ENCODE data around the gene KLHL7. TPM values are rescaled to one million over a fixed set of nuclear protein-coding genes. Genes with fewer than 3 reads are reported as not detected.
A peak's percentile ranks its signal among the peaks of the same experiment; 100 is the strongest.

KLHL7 gene
- total RNA-seq, 1 donor from 2014 or later = 44.0 TPM

DNA sequence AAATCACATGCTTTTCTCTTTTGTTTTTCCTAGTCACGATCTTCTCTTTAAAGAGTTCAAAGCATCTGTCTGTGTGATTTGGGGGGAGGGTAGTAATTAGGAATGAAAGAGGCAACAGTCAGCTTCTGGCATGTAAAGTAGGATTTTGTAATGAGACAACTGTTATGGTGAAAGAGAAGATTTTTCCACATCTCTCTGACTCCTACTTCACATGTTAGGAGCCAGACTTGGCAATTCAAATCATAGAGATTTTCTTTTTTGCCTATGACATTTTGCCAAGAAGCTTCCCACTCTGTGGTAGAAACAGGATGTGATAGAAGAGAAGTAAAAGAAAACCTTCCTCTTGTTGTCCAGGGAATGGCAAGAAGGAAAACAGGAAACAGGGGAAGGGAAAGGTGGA lies 38.3 kb upstream of the KLHL7 start:
- Mint-ChIP-seq H3K9me3 (no peaks in the 10 kb centered on the region), H3K36me3 (no peaks in the 10 kb centered on the region), H3K27me3 (ENCODE audit: low read depth) (no peaks in the 10 kb centered on the region), H3K4me1 (peaks cover 11% of the 10 kb centered on the region), H3K27ac (no peak overlapping the region), H3K4me3 (no peak overlapping the region)
- DNase-seq (ENCODE audit: low spot score in 2 of 2, unreplicated experiment in 2 of 2) = no peak
- TF ChIP-seq, protein P1, sequence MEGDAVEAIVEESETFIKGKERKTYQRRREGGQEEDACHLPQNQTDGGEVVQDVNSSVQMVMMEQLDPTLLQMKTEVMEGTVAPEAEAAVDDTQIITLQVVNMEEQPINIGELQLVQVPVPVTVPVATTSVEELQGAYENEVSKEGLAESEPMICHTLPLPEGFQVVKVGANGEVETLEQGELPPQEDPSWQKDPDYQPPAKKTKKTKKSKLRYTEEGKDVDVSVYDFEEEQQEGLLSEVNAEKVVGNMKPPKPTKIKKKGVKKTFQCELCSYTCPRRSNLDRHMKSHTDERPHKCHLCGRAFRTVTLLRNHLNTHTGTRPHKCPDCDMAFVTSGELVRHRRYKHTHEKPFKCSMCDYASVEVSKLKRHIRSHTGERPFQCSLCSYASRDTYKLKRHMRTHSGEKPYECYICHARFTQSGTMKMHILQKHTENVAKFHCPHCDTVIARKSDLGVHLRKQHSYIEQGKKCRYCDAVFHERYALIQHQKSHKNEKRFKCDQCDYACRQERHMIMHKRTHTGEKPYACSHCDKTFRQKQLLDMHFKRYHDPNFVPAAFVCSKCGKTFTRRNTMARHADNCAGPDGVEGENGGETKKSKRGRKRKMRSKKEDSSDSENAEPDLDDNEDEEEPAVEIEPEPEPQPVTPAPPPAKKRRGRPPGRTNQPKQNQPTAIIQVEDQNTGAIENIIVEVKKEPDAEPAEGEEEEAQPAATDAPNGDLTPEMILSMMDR (IDR thresholded peaks at IDR 0.05; ENCODE audit: unreplicated experiment) = no peak

DNA sequence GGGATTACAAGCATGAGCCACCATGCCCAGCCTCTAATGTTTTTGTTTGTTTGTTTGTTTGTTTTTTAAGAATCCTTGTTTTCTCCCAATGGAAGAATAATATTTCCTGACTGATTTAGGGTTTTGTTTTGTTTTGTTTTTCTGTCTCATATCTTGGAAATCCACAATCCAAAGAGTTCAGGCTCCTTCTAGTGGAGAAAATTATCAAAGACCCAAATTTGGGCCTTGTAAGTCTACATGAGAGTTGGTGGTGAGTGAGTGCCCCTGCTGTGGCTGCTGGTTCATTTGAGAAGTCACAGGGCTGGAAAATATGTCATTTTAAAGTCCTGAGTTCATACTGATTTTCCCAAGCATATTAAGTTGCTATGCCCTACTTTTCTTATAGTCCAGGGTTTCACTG lies 33.5 kb upstream of the KLHL7 start:
- no peak for DNase-seq (ENCODE audit: low spot score in 2 of 2, unreplicated experiment in 2 of 2)

DNA sequence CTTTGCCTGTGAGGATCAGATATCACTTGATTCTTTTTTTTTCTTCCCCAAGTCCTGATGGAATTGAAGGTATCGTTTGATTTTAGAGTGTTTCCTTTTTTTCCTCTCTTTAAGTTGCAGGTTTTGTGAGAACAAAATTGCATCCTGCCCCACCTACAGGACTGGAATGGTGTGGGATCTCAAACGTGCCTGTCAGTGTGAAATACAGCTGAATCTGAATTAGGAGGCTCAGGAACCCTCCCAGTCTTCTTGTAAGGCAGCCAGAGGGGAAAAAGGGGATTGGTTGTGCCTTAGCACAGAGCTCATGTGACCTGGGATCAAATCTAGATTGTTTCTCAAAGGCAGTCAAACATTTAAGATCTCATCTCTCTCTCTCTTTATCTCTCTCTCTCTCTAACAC lies 32.7 kb upstream of the KLHL7 start:
- peaks cover 44% of the 10 kb centered on the region for H3K4me1 Mint-ChIP-seq
- no peaks in the 10 kb centered on the region for H3K9me3 Mint-ChIP-seq
- no peak for DNase-seq (ENCODE audit: low spot score in 2 of 2, unreplicated experiment in 2 of 2)
- H3K27me3 Mint-ChIP-seq (ENCODE audit: low read depth) = no peaks in the 10 kb centered on the region
- TF ChIP-seq, protein P1 (IDR thresholded peaks at IDR 0.05; ENCODE audit: unreplicated experiment) = no peak
- H3K36me3 Mint-ChIP-seq = no peaks in the 10 kb centered on the region
- peak overlapping the region; percentile 15 for H3K27ac Mint-ChIP-seq
- no peak overlapping the region for H3K4me3 Mint-ChIP-seq

More for the DNA sequence above, 33.5 kb upstream of the KLHL7 start:
- Mint-ChIP-seq H3K27ac (peak overlapping the region; percentile 27), H3K4me1 (peaks cover 45% of the 10 kb centered on the region), H3K4me3 (no peak overlapping the region), H3K36me3 (no peaks in the 10 kb centered on the region), H3K9me3 (no peaks in the 10 kb centered on the region), H3K27me3 (ENCODE audit: low read depth) (no peaks in the 10 kb centered on the region)
- TF ChIP-seq, protein P1 (IDR thresholded peaks at IDR 0.05; ENCODE audit: unreplicated experiment) = no peak

DNA sequence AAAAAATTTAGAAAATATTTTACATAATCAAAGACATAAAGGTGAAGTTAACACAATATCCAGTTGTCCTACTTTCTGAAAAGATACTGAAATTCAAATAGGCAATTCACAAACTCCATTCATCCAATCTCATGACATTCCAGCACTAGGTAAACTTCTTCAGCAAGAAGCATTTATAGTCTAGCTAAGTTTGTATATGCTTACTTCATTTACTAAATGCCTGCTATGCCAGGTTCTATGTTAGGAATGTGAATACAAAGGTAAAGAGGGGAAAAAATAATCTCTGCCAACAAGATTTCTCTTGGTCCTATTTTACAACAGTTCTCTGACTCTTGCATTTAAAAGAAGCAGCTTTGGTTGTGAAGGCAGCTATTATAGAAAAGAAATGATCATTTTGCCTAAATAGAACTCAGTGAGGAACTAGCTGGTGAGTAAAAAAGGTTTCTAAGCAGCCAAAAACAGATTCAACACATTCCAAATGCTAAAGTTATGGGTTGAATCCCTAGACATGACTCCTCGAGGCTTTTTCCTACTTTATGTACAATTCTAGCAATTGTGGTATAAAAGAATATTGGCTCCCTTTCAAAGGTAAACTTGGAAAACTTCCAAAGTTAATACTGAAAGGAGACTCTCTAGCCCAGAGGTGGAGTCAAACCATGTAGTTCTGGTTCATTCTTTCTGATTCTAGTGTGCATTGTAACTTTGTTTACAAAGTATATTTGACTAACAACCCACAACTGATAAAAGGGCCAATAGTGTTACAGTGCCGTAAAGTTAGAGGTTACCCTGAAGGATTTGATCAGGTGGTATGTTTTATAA lies 30.9 kb upstream of the KLHL7 start:
- Mint-ChIP-seq H3K27me3 (ENCODE audit: low read depth) (no peaks in the 10 kb centered on the region), H3K4me3 (no peak overlapping the region), H3K4me1 (peaks cover 44% of the 10 kb centered on the region), H3K27ac (peak overlapping the region; percentile 79), H3K9me3 (no peaks in the 10 kb centered on the region), H3K36me3 (no peaks in the 10 kb centered on the region)
- TF ChIP-seq, protein P1 (IDR thresholded peaks at IDR 0.05; ENCODE audit: unreplicated experiment) = no peak
- no peak for DNase-seq (ENCODE audit: low spot score in 2 of 2, unreplicated experiment in 2 of 2)

DNA sequence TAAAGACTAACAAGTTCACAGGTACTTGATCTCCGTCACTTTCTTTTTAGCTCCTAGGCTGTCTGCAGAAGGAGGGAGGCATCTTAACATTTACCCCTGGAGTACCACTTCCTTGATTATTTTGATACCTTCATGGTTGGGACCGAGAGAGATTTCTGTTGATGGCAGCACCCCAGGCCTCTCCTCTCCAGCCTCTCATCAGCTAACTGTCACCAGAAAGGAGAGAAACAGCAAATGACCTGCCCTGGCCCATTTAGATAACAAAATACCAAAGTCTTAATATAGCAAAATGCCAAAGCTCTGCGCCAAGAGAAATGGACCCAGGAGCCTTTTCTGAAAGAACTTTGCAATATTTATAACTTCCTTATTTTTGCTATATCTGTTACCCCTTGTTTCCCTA lies 30.0 kb upstream of the KLHL7 start:
- no peaks in the 10 kb centered on the region for H3K27me3 Mint-ChIP-seq (ENCODE audit: low read depth)
- H3K4me1 Mint-ChIP-seq = peaks cover 44% of the 10 kb centered on the region
- peak overlapping the region; percentile 79 for H3K27ac Mint-ChIP-seq
- TF ChIP-seq, protein P1 (IDR thresholded peaks at IDR 0.05; ENCODE audit: unreplicated experiment) = no peak
- no peak for DNase-seq (ENCODE audit: low spot score in 2 of 2, unreplicated experiment in 2 of 2)
- H3K4me3 Mint-ChIP-seq = no peak overlapping the region
- no peaks in the 10 kb centered on the region for H3K9me3 Mint-ChIP-seq
- H3K36me3 Mint-ChIP-seq = no peaks in the 10 kb centered on the region

Data from mesothelial cell of epicardium (in vitro differentiated cells).